C4-2B (cell line): ENCODE measurements around the gene RSRC1.
A peak's percentile ranks its signal among the peaks of the same experiment; 100 is the strongest.

Experiments
- H3K27ac ChIP-seq: fragments of 450-650 bp; 2 replicates; pipeline ENCODE4 v1.5.1; 2017
- CTCF ChIP-seq: fragments of 450-650 bp; conservative IDR thresholded peaks from 2 replicates; pipeline ENCODE4 v1.5.1; 2017; ENCODE audit warnings: mild to moderate bottlenecking
- ZFX ChIP-seq: fragments of 450-650 bp; IDR thresholded peaks from 2 replicates; pipeline ENCODE4 v1.6.1; 2017

Gene RSRC1

GRCh38 chr3:158244274-158244673 is 134.4 kb downstream of the RSRC1 start:
- TF ChIP-seq ZFX: no peak
- TF ChIP-seq CTCF: no peak
- H3K27ac ChIP-seq: no peak overlapping the region

GRCh38 chr3:158247288-158247687 is 137.4 kb downstream of the RSRC1 start:
- no peak overlapping the region; the same call in 1 of the 2 replicates for H3K27ac ChIP-seq
- TF ChIP-seq CTCF: no peak
- TF ChIP-seq ZFX: no peak

GRCh38 chr3:158248261-158248660 is 138.4 kb downstream of the RSRC1 start:
- H3K27ac ChIP-seq: no peak overlapping the region
- no peak for TF ChIP-seq ZFX
- no peak for TF ChIP-seq CTCF

GRCh38 chr3:158249183-158249582 is 139.3 kb downstream of the RSRC1 start:
- TF ChIP-seq ZFX (no peak), CTCF (no peak)
- H3K27ac ChIP-seq: no peak overlapping the region

GRCh38 chr3:158258619-158259018 is 148.7 kb downstream of the RSRC1 start:
- no peak for TF ChIP-seq CTCF
- no peak for TF ChIP-seq ZFX
- H3K27ac ChIP-seq: no peak overlapping the region

GRCh38 chr3:158260392-158260791 is 150.5 kb downstream of the RSRC1 start:
- H3K27ac ChIP-seq: no peak overlapping the region
- TF ChIP-seq ZFX: no peak
- no peak for TF ChIP-seq CTCF

- TF ChIP-seq ZFX (no peak), CTCF (peak; percentile 30)
- H3K27ac ChIP-seq: no peak overlapping the region
Observed at GRCh38 chr3:158261371-158261991, 151.6 kb downstream of the RSRC1 start.
